GM19328 (cell line): ENCODE data around the gene ITGA7.

Experiments used
- ATAC-seq: cut with Tn5 transposase; IDR thresholded peaks from one replicate; pipeline ENCODE4 v1.9.1; 2021; ENCODE audit warnings: mild to moderate bottlenecking, moderate library complexity; ENCODE audit not compliant: unreplicated experiment

ITGA7 gene, protein sequence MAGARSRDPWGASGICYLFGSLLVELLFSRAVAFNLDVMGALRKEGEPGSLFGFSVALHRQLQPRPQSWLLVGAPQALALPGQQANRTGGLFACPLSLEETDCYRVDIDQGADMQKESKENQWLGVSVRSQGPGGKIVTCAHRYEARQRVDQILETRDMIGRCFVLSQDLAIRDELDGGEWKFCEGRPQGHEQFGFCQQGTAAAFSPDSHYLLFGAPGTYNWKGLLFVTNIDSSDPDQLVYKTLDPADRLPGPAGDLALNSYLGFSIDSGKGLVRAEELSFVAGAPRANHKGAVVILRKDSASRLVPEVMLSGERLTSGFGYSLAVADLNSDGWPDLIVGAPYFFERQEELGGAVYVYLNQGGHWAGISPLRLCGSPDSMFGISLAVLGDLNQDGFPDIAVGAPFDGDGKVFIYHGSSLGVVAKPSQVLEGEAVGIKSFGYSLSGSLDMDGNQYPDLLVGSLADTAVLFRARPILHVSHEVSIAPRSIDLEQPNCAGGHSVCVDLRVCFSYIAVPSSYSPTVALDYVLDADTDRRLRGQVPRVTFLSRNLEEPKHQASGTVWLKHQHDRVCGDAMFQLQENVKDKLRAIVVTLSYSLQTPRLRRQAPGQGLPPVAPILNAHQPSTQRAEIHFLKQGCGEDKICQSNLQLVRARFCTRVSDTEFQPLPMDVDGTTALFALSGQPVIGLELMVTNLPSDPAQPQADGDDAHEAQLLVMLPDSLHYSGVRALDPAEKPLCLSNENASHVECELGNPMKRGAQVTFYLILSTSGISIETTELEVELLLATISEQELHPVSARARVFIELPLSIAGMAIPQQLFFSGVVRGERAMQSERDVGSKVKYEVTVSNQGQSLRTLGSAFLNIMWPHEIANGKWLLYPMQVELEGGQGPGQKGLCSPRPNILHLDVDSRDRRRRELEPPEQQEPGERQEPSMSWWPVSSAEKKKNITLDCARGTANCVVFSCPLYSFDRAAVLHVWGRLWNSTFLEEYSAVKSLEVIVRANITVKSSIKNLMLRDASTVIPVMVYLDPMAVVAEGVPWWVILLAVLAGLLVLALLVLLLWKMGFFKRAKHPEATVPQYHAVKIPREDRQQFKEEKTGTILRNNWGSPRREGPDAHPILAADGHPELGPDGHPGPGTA

DNA sequence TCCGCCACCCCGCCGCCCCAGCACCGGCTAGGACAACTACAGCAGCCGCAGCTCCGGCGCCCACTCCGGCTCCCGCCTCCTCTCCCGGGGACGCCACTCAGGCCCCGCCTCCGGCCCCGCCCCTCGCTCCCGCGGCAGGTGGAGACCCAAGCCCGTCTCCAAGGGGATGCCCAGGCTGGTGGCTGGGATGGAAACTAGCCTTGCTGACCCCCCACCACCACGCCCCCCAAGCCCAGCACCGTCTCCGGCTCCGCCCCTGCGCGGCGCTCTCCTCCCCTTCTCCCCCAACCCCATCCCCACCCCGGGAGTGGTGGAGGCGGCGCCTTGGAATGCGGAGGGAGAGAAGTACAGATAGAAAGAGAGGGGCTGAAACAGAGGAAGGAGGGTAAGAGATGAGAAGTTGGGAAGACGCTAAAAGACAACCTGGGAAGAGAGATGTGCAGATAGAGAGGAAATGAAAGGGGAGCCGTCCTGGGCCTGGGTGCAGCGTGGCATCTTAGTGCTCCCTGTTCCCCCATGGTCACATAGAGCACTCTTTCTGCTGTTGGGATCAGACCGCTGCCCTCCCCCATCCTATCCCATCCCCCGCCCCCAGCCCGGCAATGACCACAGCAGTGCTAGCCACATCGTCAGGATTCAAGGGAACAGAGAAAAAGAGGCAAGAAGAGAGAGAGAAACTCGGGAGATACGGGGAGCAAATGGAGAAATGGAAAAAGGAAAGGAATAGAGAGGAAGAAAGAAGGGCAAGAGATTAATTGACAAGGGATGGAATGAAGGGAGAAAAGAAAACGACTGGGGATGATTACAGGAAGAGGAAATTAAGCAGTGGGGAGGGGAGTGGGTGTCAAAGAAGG lies at the start of gene ITGA7:
ITGA7 (minus strand) TSS at position 64 of the 854 bp plus-strand sequence. CDS start 222 bp downstream, outside the sequence.
- no peak for ATAC-seq

- no peak for ATAC-seq
Measured at GRCh38 chr12:55755246-55755645, 47.5 kb upstream of the ITGA7 start.

GRCh38 chr12:55748230-55748993 lies 40.7 kb upstream of the ITGA7 start:
- ATAC-seq, result no peak

DNA sequence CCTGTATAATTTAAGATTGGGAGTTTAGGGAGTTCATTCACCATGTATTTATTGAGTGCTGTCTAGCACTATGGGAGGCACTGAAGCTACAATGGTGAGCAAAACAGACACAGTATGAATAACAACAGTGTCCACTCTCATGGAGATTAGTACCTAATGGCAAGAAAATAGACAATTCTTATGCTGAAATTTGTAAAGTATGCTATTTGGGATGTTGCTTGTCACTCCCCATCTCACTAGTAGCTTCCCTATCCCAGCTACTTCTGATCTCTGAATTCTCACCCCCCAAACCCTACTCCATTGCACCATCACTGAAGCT lies 39.2 kb upstream of the ITGA7 start:
- ATAC-seq, result no peak

- no peak for ATAC-seq
Measured at GRCh38 chr12:55746174-55746912, 38.6 kb upstream of the ITGA7 start.

DNA sequence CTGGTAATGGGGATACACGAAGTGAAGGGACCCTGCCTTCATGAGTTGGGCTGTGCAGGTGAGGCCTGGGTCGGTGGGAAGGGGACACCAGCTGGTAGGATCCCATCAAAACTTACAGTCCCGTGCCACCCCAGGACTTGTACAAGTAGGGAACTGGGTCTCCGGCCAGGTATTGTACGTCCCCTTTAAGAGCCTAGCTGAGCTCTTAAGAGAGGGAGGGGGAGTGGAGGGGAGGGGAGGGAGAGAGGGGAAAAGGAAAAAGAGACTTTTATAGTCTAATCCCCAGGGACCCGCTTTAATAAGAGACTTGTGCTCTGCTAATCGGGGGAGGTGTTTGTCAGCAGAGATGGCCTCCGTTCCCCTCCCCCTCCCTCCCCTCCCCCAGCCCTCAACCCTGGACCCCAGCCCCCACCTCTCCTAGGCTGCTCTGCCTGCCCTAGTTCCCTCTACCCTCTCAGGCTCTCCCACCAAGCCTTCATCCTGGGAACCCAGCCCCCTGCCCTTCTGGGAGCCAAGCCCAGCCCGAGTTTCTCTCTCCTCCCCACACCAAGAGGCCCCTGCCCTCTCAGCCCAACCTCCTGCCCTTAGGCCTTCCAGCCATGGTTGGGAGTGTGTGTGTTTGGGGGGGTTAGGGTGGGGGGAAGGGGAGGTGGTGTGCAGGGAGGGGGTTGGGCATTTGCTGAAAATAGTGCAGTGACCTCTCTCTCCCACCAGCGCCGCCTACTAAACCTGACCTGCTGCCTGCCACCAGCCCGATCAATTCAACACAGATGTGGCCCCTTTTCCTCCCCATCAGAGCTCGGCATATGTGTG lies 37.9 kb upstream of the ITGA7 start:
- ATAC-seq, result no peak

GRCh38 chr12:55744340-55745030 lies 36.8 kb upstream of the ITGA7 start:
- no peak for ATAC-seq

- ATAC-seq, result peak; percentile 49
Measured at GRCh38 chr12:55743406-55744339, 36.0 kb upstream of the ITGA7 start.

DNA sequence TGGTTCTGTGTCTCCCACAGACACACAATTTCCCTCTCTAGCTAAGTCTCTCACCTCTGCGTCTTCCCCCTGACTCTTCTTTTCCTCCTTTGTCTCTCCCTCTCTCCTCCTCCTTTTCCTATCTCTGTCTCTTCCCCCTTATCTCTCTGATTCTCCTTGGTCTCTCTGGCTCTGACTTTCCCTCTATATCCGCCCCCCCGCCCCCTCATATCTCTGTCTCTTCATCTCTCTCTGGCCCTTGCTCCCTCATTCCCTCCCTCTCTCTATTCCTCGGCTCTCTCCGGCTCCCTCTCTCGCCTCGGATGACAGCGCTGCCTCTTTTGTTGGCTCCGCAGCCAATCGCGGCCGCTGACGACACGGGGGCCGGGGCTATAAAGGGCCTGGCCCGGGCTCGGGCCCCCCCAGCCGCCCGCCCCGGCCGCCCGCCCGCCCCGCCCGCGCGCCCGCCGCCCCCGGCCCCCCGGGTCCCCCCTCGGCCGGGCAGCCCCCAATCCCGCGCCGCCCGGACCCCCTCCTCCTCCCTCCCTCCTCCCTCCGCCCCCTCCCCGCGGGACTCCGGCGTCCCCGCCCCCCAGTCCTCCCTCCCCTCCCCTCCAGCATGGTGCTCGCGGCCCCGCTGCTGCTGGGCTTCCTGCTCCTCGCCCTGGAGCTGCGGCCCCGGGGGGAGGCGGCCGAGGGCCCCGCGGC lies 35.2 kb upstream of the ITGA7 start, which contains the start of gene GDF11:
GDF11 (plus strand) TSS at position 404 of the 687 bp plus-strand sequence; CDS start at position 599, 195 bp downstream.
- peak; percentile 30 for ATAC-seq

DNA sequence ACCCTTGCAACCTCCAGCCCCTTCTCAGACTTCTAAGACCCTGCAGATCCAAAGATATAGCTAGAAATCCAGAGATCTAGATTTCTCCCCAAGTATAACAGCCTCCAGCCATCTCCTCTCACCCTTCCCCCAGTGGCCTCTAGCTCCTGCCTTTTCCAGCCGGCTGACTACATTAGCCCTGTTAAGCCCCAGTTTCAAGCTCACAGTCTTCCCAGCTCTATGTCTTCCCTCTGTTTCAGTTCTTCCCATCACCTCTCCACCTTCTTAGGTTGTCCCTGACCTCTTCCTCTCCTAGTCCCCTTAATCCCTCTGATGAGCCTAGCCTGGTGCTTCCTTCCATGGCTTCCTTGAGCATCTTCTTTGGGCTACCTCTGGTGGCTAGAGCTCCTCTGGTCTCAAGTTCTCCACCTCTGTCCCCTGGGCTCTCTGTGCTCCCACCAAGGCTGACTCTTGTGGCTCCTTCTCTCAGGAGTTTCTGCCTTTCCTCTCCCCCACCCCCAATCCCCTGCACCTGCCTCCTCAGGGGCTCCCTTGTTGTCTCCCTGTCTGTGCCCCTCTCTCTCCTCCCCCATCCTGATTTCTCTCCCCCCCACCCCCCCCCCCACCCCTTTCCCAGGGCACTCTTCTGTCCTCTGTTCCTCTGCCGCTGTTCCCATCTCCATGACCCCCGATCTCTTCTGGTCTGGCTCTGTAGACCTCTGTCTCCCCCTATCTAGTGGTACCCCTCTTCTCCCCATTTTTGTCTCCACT lies 34.4 kb upstream of the ITGA7 start:
- ATAC-seq, result no peak

DNA sequence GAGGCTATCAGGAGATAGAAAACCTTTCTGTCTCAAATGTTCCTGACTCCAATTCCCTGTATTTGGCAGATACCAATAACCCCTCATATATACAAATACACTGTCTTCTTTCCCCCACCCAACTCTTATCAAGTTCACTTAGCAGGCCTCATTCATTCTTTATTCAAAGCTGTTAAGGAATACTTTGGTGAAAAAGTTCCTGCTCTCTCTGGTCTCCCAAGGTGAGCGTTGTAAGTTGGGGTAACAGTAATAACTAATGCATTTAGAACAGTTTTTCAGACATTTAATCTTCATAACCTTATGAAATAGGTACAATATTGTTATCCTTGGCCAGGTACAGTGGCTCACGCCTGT lies 31.3 kb upstream of the ITGA7 start:
- no peak for ATAC-seq

- ATAC-seq, result peak; percentile 80
Measured at GRCh38 chr12:55738123-55739024, 30.7 kb upstream of the ITGA7 start.

DNA sequence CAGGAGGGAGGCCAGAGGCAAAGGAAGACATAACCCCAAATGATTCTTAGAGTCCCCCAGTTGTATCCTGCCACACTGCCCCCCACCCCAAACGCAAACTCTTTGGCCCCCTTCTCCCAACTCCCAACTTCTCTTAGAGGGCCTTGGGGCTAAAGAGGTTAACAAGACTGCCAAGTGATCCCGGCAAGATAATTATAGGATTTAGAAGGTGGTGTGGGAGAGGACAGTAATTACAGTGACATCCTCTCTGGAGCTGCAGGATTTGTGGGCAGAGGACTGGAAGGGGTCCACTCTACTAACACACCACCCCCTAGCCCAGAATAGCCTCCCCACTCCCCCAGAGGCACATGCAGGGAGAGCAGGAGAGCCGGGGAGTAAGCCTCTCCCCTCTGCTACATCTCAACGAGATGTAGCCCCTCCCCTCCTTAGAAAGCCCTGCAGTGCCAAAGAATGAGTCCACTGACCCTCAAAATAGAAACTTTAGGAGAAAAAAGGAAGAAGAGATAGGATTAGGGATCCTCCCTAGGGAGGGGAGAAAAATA lies 29.9 kb upstream of the ITGA7 start:
- no peak for ATAC-seq
